Progenitor cell of endocrine pancreas (in vitro differentiated cells): Measurements from ENCODE around the gene TNK1. TPM values are rescaled to one million over a fixed set of nuclear protein-coding genes. Genes with fewer than 3 reads are reported as not detected.

Experiments used
- DNase-seq: peaks from one replicate; pipeline ENCODE4 v3.0.0; 2021; ENCODE audit warnings: low spot score; ENCODE audit not compliant: unreplicated experiment
- H3K27ac Mint-ChIP-seq: 2 replicates; pipeline ENCODE4 v1.8.0; 2021; ENCODE audit warnings: mild to moderate bottlenecking, moderate library complexity, mixed read lengths
- H3K27me3 Mint-ChIP-seq: 2 replicates; pipeline ENCODE4 v1.8.0; 2021; ENCODE audit warnings: mixed read lengths
- H3K36me3 Mint-ChIP-seq: 2 replicates; pipeline ENCODE4 v1.8.0; 2022; ENCODE audit warnings: mixed read lengths; ENCODE audit not compliant: insufficient read depth
- H3K4me1 Mint-ChIP-seq: 2 replicates; pipeline ENCODE4 v1.8.0; 2021; ENCODE audit warnings: low read depth, mixed read lengths
- H3K4me3 Mint-ChIP-seq: 2 replicates; pipeline ENCODE4 v1.8.0; 2021; ENCODE audit warnings: low read depth, mild to moderate bottlenecking, moderate library complexity, mixed read lengths
- H3K9me3 Mint-ChIP-seq: 2 replicates; pipeline ENCODE4 v1.8.0; 2021; ENCODE audit warnings: low read depth, mixed read lengths
- total RNA-seq: library from RNA; stranded (reverse); gene quantifications from 2 replicates; pipeline ENCODE4 v1.2.1, GENCODE V29; 2021
- TF ChIP-seq, protein P1 (sequence below): fragments of 200-600 bp; sonication (generic); IDR thresholded peaks from one replicate; pipeline ENCODE4 v1.5.0; 2021; ENCODE audit warnings: antibody characterized with exemption, mild to moderate bottlenecking; ENCODE audit not compliant: unreplicated experiment

The TNK1 gene
- total RNA-seq, 1 donor from 2014 or later, result 13.4 TPM

- peaks cover 4% of the 10 kb centered on the region for H3K4me1 Mint-ChIP-seq
- H3K36me3 Mint-ChIP-seq, result peaks cover 14% of the 10 kb centered on the region
- no peaks in the 10 kb centered on the region for H3K9me3 Mint-ChIP-seq
- TF ChIP-seq, protein P1, sequence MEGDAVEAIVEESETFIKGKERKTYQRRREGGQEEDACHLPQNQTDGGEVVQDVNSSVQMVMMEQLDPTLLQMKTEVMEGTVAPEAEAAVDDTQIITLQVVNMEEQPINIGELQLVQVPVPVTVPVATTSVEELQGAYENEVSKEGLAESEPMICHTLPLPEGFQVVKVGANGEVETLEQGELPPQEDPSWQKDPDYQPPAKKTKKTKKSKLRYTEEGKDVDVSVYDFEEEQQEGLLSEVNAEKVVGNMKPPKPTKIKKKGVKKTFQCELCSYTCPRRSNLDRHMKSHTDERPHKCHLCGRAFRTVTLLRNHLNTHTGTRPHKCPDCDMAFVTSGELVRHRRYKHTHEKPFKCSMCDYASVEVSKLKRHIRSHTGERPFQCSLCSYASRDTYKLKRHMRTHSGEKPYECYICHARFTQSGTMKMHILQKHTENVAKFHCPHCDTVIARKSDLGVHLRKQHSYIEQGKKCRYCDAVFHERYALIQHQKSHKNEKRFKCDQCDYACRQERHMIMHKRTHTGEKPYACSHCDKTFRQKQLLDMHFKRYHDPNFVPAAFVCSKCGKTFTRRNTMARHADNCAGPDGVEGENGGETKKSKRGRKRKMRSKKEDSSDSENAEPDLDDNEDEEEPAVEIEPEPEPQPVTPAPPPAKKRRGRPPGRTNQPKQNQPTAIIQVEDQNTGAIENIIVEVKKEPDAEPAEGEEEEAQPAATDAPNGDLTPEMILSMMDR, result no peak
- no peak overlapping the region for H3K4me3 Mint-ChIP-seq
- H3K27ac Mint-ChIP-seq, result no peak overlapping the region
- H3K27me3 Mint-ChIP-seq, result peaks cover 23% of the 10 kb centered on the region
- DNase-seq, result no peak
These were observed 29.9 kb downstream of the TNK1 start for GRCh38 chr17:7410634-7411426.

DNA sequence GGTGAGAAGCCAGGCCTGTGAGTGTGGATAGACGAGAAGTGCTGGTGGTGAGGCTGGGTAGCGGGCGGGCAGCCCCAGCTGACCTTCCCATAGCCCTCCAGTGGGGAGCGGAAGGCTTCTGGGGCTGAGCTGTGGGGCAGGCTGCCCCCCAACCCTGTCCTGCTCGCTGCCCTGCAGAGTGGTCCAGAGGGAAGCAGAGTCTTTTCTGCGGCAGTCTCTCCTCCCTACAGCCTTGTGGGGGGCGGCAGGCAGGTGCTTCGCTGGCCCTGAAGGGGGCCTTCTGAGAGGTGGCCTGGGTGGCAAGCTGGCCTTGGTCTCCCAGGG is 30.5 kb downstream of the TNK1 start:
- H3K4me3 Mint-ChIP-seq, result no peak overlapping the region
- H3K27me3 Mint-ChIP-seq, result peaks cover 19% of the 10 kb centered on the region
- DNase-seq, result no peak
- H3K4me1 Mint-ChIP-seq, result peaks cover 1% of the 10 kb centered on the region
- H3K27ac Mint-ChIP-seq, result no peak overlapping the region
- peaks cover 14% of the 10 kb centered on the region for H3K36me3 Mint-ChIP-seq
- TF ChIP-seq, protein P1, result no peak
- H3K9me3 Mint-ChIP-seq, result no peaks in the 10 kb centered on the region

- Mint-ChIP-seq H3K36me3 (peaks cover 14% of the 10 kb centered on the region), H3K9me3 (no peaks in the 10 kb centered on the region), H3K4me1 (peaks cover 1% of the 10 kb centered on the region), H3K4me3 (no peak overlapping the region), H3K27ac (no peak overlapping the region), H3K27me3 (peaks cover 10% of the 10 kb centered on the region)
- TF ChIP-seq, protein P1, result no peak
- no peak for DNase-seq
These were observed 32.6 kb downstream of the TNK1 start for GRCh38 chr17:7413346-7413985.

DNA sequence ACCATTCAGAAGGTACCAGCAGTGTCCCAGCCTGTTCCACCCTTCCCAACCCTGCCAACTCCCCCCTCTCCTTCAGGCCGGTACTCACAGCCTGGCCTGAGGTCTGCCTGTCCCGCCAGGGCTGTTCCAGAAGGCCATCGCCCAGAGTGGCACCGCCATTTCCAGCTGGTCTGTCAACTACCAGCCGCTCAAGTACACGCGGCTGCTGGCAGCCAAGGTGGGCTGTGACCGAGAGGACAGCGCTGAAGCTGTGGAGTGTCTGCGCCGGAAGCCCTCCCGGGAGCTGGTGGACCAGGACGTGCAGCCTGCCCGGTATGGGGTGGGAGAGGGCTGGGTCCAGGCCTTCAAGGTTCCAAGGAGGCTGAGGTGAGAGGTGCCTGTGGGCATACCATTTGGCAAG is 33.9 kb downstream of the TNK1 start:
- DNase-seq, result no peak
- Mint-ChIP-seq H3K27me3 (peaks cover 2% of the 10 kb centered on the region), H3K4me3 (no peak overlapping the region), H3K4me1 (peaks cover 6% of the 10 kb centered on the region), H3K36me3 (peaks cover 6% of the 10 kb centered on the region), H3K27ac (no peak overlapping the region), H3K9me3 (no peaks in the 10 kb centered on the region)
- TF ChIP-seq, protein P1, result no peak

GRCh38 chr17:7415784-7416183 is 34.9 kb downstream of the TNK1 start:
- no peak overlapping the region for H3K27ac Mint-ChIP-seq
- H3K4me3 Mint-ChIP-seq, result no peak overlapping the region
- TF ChIP-seq, protein P1, result no peak

More at GRCh38 chr17:7415784-7416183, 34.9 kb downstream of the TNK1 start:
- Mint-ChIP-seq H3K4me1 (peaks cover 9% of the 10 kb centered on the region), H3K9me3 (no peaks in the 10 kb centered on the region), H3K27me3 (no peaks in the 10 kb centered on the region), H3K36me3 (peaks cover 1% of the 10 kb centered on the region)
- no peak for DNase-seq
